Measurements from ENCODE around the gene FOXK1.

DNA sequence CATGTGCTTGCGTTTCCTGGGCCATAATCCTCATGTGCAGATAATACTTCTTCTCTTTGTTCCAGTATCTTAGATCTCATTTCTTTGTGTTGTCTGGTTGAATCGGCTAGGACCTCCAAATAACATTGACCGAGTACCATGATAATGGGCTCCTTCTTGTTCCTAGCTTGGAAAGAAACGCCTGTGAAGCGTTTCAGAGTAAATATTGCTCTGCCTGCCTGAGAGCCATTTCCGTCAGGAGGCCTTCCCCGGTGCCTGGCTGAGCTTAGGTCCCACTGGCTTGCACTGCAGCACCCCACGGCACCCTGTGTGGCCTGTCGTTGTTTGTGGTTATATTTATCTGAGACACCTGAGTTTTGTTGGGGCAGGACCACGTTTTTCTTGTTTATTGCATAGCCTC lies 17.7 kb downstream of the FOXK1 start:
- TF ChIP-seq, protein P1, sequence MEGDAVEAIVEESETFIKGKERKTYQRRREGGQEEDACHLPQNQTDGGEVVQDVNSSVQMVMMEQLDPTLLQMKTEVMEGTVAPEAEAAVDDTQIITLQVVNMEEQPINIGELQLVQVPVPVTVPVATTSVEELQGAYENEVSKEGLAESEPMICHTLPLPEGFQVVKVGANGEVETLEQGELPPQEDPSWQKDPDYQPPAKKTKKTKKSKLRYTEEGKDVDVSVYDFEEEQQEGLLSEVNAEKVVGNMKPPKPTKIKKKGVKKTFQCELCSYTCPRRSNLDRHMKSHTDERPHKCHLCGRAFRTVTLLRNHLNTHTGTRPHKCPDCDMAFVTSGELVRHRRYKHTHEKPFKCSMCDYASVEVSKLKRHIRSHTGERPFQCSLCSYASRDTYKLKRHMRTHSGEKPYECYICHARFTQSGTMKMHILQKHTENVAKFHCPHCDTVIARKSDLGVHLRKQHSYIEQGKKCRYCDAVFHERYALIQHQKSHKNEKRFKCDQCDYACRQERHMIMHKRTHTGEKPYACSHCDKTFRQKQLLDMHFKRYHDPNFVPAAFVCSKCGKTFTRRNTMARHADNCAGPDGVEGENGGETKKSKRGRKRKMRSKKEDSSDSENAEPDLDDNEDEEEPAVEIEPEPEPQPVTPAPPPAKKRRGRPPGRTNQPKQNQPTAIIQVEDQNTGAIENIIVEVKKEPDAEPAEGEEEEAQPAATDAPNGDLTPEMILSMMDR (IDR thresholded peaks at IDR 0.05), result no peak
- TF ChIP-seq POLR2A (IDR thresholded peaks at IDR 0.05), result no peak

All from adrenal gland (tissue), 5 donors.